ENCODE measurements around the gene CDC14A. TPM values are rescaled to one million over a fixed set of nuclear protein-coding genes. Genes with fewer than 3 reads are reported as not detected.

CDC14A gene
- total RNA-seq, 4 donors from 2014 or later: 9.0 to 32.4 (median 23.0) TPM

DNA sequence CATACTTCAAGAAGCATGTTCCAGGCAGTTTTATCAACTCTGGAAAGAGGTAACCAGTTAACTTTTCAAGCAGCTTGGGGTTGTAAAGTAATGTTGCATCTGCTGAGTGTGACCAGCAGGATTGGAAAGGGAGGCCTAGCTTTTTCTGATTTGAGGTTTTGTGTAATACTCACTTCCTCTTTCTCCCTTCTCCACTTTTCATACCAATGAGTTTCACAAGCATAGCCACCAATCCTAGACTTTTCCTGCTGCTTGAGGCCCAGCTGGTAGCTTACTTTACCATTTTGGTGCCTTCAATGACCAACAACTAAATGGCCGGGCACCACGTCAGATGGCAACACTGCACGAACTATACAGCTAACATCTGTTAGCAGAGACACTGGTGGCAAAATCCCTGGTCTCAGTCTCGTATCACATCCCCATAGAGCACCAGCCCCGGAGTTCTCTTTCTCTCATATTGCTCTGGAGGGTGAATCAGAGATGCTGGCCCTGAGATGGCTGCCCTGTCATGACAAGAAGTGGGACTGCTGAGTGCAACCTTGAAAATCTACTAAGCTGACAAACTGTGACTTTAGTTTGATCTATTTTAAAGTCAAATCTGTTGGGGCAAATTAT is 170.8 kb downstream of the CDC14A start:
- DNase-seq: no peak
- intact Hi-C loops (cut with DNase I; ENCODE audit: low total_unique reads): no loop called here
- no peak overlapping the region for H3K4me3 ChIP-seq

DNA sequence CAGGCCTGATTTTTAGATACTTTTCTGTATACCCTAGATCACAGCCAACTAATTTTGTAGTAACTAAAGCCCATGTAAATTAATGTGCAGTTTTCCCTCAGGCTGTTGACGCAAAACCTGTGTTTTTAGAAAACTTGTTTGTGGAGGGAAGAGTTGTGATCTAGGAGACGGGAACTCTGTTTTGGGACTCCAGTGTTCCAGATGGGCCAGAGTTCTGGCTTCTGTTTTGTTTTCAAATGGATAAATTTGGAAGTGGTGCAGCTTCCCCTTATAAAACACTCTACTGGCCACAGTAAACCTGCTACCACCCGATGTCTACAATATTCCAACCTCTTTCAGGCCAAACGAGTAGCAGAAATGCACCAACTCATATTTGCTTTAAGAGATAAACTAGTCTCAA is 172.0 kb downstream of the CDC14A start:
- no peak overlapping the region for H3K27ac ChIP-seq
- H3K4me3 ChIP-seq: no peak overlapping the region
- intact Hi-C loops (cut with DNase I; ENCODE audit: low total_unique reads): no loop called here
- no peak for DNase-seq
- no peaks in the 10 kb centered on the region for H3K4me1 ChIP-seq
- H3K27me3 ChIP-seq: no peaks in the 10 kb centered on the region
- H3K9me3 ChIP-seq: no peaks in the 10 kb centered on the region
- H3K36me3 ChIP-seq: no peaks in the 10 kb centered on the region
- TF ChIP-seq, protein P1, sequence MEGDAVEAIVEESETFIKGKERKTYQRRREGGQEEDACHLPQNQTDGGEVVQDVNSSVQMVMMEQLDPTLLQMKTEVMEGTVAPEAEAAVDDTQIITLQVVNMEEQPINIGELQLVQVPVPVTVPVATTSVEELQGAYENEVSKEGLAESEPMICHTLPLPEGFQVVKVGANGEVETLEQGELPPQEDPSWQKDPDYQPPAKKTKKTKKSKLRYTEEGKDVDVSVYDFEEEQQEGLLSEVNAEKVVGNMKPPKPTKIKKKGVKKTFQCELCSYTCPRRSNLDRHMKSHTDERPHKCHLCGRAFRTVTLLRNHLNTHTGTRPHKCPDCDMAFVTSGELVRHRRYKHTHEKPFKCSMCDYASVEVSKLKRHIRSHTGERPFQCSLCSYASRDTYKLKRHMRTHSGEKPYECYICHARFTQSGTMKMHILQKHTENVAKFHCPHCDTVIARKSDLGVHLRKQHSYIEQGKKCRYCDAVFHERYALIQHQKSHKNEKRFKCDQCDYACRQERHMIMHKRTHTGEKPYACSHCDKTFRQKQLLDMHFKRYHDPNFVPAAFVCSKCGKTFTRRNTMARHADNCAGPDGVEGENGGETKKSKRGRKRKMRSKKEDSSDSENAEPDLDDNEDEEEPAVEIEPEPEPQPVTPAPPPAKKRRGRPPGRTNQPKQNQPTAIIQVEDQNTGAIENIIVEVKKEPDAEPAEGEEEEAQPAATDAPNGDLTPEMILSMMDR (IDR thresholded peaks at IDR 0.05): no peak
- no peak for TF ChIP-seq POLR2A (IDR thresholded peaks at IDR 0.05)

More for the DNA sequence above, 170.8 kb downstream of the CDC14A start:
- Histone ChIP-seq H3K27ac (no peak overlapping the region), H3K9me3 (no peaks in the 10 kb centered on the region), H3K4me1 (no peaks in the 10 kb centered on the region), H3K27me3 (no peaks in the 10 kb centered on the region), H3K36me3 (no peaks in the 10 kb centered on the region)
- TF ChIP-seq, protein P1 (IDR thresholded peaks at IDR 0.05): no peak
- TF ChIP-seq POLR2A (IDR thresholded peaks at IDR 0.05): no peak

DNA sequence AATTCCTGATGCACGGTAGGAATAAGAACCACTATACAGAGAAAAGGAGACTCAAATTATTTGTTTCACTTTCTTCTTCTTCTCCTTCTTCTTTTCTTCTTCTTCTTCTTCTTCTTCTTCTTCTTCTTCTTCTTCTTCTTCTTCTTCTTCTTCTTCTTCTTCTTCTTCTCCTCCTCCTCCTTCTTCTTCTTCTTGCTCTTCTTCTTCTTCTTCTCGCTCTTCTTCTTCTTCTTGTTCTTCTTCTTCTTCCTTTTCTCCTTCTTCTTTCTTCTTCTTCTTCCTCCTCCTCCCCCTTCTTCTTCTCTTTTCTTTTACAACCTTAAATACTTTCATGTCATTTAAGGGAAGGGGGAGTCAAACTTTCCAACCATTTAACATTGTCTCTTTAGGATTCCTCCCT is 174.6 kb downstream of the CDC14A start:
- Histone ChIP-seq H3K9me3 (no peaks in the 10 kb centered on the region), H3K4me1 (no peaks in the 10 kb centered on the region), H3K27ac (no peak overlapping the region), H3K27me3 (no peaks in the 10 kb centered on the region), H3K36me3 (no peaks in the 10 kb centered on the region), H3K4me3 (no peak overlapping the region)
- intact Hi-C loops (cut with DNase I; ENCODE audit: low total_unique reads): no loop called here
- DNase-seq: no peak
- TF ChIP-seq, protein P1 (IDR thresholded peaks at IDR 0.05): no peak
- no peak for TF ChIP-seq POLR2A (IDR thresholded peaks at IDR 0.05)

DNA sequence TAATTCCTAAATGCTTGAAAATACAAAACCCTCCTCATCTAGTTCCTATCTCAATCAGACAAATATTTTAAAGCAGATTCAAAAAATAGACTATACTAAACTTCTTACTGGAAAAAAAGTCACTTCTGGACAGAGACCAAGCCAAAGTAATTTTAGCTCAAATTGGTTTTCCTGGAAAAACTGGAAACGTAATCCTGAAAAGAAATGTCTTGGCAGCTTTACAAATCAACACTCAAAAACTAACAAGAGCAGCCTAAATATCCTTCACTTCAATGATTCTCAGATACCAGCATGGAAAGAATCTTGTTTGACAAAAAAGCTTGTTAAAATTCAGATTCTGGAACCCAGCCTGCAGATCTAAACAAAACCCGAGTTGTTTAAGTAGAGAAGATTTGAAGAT is 176.6 kb downstream of the CDC14A start:
- no peaks in the 10 kb centered on the region for H3K27me3 ChIP-seq
- H3K27ac ChIP-seq: no peak overlapping the region
- intact Hi-C loops (cut with DNase I; ENCODE audit: low total_unique reads): no loop called here
- no peak overlapping the region for H3K4me3 ChIP-seq
- H3K9me3 ChIP-seq: no peaks in the 10 kb centered on the region
- no peaks in the 10 kb centered on the region for H3K36me3 ChIP-seq
- H3K4me1 ChIP-seq: no peaks in the 10 kb centered on the region
- DNase-seq: no peak
- TF ChIP-seq POLR2A (IDR thresholded peaks at IDR 0.05): no peak
- TF ChIP-seq, protein P1 (IDR thresholded peaks at IDR 0.05): no peak

DNA sequence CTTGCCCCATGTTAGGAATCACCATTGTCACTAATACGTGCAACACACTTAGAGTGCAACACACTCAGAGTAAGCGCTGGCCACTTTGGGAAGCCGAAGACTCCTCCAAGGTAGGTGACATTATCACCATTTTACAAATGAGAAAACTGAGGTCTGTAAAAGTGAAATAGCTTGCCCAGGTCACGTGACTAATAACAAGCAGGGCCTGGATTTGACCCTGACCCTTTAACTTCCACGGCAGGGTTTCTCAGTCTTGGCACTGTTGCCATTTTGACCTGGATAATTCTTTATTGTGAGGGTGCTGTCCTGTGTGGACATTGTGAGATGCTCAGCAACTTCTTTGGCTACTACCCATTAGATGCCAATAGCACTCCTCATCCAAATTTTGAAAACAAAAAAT is 177.8 kb downstream of the CDC14A start:
- intact Hi-C loops (cut with DNase I; ENCODE audit: low total_unique reads): no loop called here
- Histone ChIP-seq H3K27ac (no peak overlapping the region), H3K36me3 (no peaks in the 10 kb centered on the region), H3K4me3 (no peak overlapping the region), H3K27me3 (no peaks in the 10 kb centered on the region), H3K4me1 (no peaks in the 10 kb centered on the region), H3K9me3 (no peaks in the 10 kb centered on the region)
- TF ChIP-seq POLR2A (IDR thresholded peaks at IDR 0.05): no peak
- TF ChIP-seq, protein P1 (IDR thresholded peaks at IDR 0.05): no peak
- DNase-seq: no peak

All from uterus (tissue), 4 donors.